ENCODE data around the gene PFDN1.
"Not testable (repeated sequence)": the region's sequence is repeated elsewhere in the genome, so short reads cannot be mapped to it uniquely, and the experiment has no call there.

The PFDN1 gene

DNA sequence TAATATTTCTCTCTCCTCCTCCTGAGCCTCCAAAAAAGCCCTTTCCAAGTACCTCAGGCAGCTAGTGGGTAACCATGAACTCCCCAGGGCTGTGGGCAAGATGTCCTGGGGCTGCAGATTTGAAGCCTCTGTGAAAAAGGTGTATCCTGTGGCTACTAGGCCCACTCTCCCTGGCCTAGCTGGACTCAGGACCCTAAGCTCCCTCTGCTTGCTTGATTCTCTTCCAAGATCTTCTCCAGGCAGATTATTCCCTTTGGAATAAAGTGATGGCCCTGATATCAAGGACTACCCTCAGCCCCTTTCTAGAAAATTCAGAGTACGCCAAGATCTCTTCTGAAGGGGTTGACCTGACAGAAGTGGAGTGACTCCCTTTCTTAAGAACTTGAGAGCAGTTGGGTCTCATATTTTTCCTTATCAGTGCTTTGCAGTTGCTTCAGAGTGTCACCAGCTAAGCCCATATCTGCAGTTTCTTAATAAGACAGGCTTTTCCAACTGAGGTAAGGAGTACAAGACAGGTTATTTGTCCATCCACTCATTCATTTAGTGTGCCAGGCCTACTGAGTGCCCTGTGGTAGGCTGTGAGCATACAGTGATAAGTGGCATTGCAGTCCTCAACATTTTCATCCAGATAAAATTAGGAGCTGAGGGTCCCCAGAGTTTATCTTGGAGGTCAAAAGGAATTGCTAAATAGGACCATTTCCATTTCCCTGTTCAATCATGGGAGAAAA lies 85.4 kb downstream of the PFDN1 start:
- DNase-seq (ENCODE audit: low read depth in 2 of 2, low spot score in 1 of 2): no peak

DNA sequence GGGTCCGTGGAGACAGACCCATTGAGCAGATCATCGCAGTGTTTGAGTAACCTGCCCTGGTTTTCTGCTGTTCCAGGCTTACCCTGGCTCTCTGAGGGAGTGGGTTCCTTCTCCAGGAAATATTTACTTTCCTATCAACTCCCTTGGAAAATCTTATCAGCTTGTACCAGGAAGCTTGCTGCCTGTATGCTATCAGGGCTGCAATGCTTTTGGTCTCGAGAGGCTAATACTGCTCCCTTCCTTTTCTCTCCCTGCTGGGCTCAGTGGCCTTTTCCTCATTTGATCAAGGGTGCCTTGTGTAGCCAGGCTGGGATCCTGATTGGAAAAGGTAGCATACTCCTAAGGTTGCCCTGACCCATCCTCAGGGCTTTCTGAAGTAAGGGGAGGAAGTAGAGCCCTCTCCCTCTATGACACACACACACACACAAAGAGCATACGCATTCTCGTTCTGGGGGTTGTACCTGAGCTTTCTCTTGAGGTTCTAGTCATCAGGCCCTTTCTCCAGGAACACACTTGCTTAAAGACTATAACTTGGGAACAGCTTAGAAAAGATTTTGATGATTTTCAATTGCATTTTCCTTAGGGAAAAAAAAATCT lies 86.3 kb downstream of the PFDN1 start:
- no peak for DNase-seq (ENCODE audit: low read depth in 2 of 2, low spot score in 1 of 2)

DNA sequence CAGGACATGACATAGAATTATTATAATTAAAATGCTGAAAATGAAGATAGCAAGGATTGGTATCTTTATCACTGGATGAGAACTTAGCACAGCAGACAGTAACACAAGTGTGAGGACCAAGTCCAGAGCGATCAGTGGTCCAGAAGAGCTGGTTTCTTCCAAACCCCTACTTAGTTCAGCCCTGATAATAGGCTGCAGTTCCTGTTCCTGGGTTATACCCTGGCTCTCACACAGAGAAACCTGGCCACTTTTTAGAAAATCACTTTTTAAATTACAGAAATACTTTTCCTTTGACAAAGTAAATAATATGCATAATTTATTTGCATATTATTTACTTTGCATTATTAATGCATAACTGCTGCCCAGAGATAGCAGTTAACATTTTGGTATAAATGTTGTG lies 87.6 kb downstream of the PFDN1 start:
- no peak for DNase-seq (ENCODE audit: low read depth in 2 of 2, low spot score in 1 of 2)

DNA sequence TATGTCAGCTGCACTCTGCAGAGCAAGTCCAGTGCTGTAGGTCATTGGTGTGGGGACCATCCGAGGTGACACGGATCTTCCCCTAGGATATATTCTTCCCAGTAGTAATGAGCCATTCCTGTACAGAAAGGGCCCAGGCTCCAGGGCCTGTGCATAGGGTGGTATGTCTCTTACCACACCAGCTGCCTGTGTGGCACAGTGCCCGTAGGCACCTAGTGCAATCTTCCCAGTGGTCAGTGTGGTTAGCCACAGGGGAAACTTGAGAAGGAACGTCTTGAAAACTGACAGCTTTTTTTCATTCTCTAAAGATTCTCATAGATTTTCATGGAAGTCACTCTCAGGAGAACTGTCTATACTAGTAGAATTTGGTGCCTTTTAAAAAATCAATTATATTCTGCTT lies 88.1 kb downstream of the PFDN1 start:
- no peak for DNase-seq (ENCODE audit: low read depth in 2 of 2, low spot score in 1 of 2)

DNA sequence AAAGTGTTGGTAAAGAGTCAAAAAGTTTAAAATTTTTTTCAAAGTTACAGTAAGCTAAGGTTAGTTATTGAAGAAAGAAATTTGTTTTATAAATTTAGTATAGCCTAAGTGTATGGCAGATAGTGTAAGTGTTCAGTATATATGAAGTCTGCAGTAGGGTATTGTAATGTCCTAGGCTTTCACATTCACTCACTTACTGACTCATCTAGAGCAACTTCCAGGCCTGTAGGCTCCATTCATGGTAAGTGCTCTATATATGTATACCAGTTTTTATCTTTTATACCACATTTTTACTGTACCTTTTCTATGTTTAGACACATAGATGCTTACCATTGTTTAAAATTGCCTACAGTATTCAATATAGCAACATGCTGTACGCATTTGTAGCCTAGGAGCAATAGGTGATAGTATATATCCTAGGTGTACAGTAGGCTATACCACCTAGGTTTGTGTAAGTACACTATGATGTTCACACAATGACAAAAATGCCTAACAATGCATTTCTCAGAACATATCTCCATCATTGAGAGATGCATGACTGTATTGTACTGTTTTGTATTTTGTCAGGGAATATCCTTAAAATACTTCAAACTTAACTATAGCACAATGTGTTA lies 89.4 kb downstream of the PFDN1 start:
- no peak for DNase-seq (ENCODE audit: low read depth in 2 of 2, low spot score in 1 of 2)

DNA sequence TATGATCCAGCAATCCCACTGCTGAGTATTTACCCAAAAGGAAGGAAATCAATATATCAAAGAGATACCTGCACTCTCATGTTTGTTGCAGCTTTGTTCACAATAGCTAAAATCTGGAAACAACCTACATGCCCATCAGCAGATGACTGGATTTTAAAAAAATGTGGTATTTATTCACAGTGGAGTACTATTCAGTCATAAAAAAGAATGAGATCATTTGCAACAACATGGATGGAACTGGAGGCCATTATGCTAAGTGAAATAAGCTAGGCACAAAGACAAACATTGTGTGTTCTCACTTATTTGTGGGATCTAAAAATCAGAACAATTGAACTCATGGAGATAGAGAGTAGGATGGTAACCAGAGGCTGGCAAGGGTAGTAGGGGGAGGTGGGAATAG lies 94.8 kb downstream of the PFDN1 start:
- DNase-seq (ENCODE audit: low read depth in 2 of 2, low spot score in 1 of 2): no peak

DNA sequence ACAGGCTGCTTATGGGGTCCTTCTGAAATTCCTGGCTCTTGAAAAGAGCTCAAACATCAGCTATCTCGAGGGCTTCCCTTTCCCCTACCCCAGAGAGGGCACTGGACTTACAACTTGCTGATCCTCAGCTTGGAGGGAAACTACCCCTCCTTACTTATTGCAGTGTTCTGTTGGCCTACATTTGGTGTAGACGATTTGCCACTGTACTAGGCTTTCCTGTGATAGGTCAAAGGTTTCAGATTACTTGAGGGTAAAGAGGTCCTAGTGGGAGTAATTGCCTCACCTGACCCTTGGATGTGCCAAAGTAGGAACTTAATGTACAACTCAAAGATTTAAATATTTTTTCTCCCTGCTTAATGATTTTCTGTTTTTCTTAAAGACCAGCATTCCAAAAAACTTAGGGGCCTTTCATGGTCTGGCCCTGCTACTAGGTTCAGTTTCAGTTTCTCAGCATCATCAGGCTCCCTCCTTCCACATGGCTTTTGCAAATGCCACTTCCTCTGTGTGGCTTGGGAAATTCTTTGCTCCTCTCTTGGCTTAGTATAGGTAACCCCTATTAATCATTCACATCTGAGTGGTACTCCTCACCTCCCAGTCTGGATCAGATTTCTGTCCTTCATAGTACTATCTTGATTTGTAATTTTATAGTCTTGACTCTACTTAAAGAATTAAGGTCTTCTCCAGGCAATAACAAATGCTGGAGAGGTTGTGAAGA lies 95.5 kb downstream of the PFDN1 start:
- DNase-seq (ENCODE audit: low read depth in 2 of 2, low spot score in 1 of 2): no peak

DNA sequence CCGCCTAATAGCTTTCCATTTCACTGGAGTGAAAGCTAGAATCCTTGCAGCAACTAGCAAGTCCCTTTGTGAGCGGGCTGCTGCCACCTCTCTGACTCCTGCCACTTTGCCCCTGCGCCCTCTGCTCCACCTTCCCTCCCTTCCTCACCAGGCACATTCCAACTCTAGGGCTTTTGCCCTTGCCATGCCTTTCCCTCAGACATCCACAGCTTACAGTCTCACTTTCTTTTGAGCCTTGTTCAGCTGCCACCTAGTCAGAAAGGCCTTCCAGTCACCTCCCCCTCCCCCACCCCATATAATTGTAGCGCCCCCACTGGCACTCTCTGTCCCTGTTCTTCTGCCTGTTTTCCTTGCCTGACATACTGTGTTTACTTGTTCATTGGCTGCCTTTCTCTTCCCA lies 96.9 kb downstream of the PFDN1 start:
- DNase-seq (ENCODE audit: low read depth in 2 of 2, low spot score in 1 of 2): no peak

DNA sequence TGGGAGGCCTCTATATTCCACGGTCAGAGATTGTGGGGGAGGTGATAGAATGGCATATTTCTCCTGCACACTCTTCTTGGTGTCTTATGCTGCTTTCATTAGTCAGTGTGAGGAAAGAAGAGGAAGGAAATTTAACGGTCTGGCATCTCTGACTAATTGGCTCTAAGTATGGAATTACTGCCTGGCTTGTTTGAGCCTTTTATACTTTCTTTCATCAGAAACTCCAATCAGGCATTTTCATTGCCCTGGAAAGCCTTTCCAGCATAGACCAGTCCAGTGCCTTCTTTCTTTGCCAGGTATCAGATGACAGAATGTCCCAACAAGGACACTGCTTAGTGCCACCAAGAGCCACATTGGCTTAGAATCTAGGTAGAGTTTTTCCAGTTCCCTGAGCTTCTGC lies 97.7 kb downstream of the PFDN1 start:
- no peak for DNase-seq (ENCODE audit: low read depth in 2 of 2, low spot score in 1 of 2)

DNA sequence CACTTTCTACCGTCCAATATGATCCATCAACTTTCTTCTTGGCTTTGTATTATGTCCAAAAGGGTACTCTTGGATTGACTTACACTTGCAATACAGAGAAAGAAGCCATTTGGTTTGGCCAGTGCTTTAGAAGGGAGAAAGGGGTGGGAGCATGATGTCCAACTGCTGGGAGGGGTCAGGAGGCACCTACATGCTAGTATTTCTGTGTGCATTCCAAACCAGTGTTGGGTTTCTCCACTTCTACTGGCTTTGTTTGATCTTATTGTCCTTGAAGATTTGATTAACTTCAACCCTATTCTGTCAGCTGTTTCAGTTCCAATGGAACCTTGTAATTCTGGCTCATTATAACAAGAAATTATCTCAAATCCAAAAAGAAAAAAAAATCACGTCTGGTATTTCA lies 100.3 kb downstream of the PFDN1 start:
- no peak for DNase-seq (ENCODE audit: low read depth in 2 of 2, low spot score in 1 of 2)

DNA sequence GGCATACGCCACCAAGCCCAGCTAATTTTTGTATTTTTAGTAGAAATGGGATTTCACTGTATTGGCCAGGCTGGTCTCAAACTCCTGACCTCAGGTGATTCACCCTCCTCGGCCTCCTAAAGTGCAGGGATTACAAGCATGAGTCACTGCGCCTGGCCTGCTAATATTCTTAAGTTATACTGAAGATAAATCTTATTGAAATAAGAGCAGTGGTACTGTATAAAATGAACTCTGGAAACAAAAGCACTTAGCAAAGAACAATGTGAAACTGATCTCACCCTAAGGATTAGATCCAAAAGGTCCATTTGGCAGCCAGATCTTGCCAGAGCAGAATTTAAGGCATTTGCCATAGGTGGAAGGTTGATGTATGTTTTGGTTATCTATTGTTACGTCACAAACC lies 100.8 kb downstream of the PFDN1 start:
- no peak for DNase-seq (ENCODE audit: low read depth in 2 of 2, low spot score in 1 of 2)

DNA sequence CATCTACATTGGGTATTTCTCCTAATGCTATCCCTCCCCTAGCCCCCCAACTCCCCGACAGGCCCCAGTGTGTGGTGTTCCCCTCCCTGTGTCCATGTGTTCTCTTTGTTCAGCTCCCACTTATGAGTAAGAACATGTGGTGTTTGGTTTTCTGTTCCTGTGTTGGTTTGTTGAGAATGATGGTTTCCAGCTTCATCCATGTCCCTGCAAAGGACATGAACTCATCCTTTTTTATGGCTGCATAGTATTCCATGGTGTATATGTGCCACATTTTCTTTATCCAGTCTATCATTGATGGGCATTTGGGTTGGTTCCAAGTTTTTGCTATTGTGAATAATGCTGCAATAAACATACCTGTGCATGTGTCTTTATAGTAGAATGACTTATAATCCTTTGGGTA lies 104.0 kb downstream of the PFDN1 start:
- DNase-seq (ENCODE audit: low read depth in 2 of 2, low spot score in 1 of 2): not testable (repeated sequence)

DNA sequence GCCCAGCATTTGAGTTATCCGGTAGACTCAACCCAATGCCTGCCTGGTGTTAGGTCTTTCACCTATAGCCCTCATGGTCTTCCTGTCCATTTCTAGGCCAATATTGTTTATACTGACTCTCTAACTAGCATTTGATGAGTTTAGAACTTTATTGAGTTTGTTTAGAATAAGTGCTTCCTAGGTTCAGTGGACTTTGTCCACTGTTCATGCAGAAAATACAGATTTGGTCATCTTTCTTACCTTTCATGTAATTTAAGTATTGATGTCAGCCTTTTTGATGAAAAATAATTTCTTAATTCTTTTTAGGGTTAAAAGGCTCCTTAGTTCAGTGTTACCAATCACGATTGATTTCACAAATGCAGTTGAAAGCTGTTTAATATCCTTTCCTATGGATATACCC lies 105.9 kb downstream of the PFDN1 start:
- DNase-seq (ENCODE audit: low read depth in 2 of 2, low spot score in 1 of 2): no peak

DNA sequence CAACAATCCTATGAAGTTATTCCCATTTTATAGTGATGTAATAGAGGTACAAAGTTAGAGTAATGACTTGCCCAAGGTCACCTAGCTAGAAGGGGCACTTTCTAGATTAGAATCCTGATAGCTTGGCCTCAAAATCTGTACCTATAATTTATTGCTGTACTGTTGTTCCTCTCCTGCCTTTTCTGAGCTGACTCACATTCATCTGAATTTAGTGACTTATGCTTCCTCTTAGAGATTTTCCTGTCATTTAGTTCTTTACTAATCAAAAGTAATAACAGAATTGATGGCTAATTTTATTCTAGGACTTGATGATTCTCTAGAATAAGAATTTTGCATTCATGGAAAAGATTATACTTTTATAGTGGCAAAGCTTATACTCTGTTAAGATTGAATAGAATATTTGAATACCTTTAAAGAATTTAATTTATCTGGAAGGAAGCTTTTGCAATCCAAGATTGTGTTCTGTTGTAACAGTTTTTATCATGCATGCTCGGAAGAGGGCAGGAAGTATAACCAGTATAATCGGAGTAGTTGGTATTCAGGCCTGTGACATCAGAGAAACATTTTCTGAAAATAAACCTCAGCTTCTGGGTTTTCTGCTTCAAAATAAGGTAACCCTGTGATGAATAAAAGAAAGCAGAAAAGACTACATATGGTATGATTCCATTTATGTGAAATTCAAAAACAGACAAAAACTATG lies 106.6 kb downstream of the PFDN1 start:
- no peak for DNase-seq (ENCODE audit: low read depth in 2 of 2, low spot score in 1 of 2)

Data from stimulated activated CD8-positive, alpha-beta memory T cell treated with anti-CD3 and anti-CD28 coated beads, Interleukin-4, amount 100 ng/mL, for 1 hour (primary cell).